ENCODE results near the gene KRTAP4-6. TPM values are rescaled to one million over a fixed set of nuclear protein-coding genes. Genes with fewer than 3 reads are reported as not detected.
"Not testable (repeated sequence)": the region's sequence is repeated elsewhere in the genome, so short reads cannot be mapped to it uniquely, and the experiment has no call there.

KRTAP4-6 gene
- total RNA-seq, 6 donors from 2014 or later, result not detected

GRCh38 chr17:41107941-41108450 is 32.3 kb downstream of the KRTAP4-6 start:
- no peak for TF ChIP-seq EP300 (IDR thresholded peaks at IDR 0.05)
- TF ChIP-seq CTCF (IDR thresholded peaks at IDR 0.05), result no peak
- TF ChIP-seq POLR2A (IDR thresholded peaks at IDR 0.05), result no peak
- TF ChIP-seq POLR2AphosphoS5 (IDR thresholded peaks at IDR 0.05), result no peak
- Histone ChIP-seq H3K36me3 (no peaks in the 10 kb centered on the region), H3K9me3 (no peaks in the 10 kb centered on the region), H3K27me3 (no peaks in the 10 kb centered on the region), H3K4me3 (no peak overlapping the region), H3K27ac (no peak overlapping the region), H3K4me1 (no peaks in the 10 kb centered on the region)
- DNase-seq, result no peak
- WGBS, 2 donors, result 79 to 83% methylated on average over 1 of the region's 1 CpG
- no peak for ATAC-seq (ENCODE audit: low FRiP score in 2 of 2)

DNA sequence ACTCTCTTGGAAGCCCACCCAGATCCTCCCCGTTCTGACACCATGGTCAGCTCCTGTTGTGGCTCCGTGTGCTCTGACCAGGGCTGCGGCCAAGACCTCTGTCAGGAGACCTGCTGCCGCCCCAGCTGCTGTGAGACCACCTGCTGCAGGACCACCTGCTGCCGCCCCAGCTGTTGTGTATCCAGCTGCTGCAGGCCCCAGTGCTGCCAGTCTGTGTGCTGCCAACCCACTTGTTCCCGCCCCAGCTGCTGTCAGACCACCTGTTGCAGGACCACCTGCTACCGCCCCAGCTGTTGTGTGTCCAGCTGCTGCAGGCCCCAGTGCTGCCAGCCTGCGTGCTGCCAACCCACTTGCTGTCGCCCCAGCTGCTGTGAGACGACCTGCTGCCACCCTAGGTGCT is 35.0 kb downstream of the KRTAP4-6 start, which contains the start of gene KRTAP4-9:
Gene KRTAP4-9 (plus strand): TSS at position 43 of the 400 bp plus-strand sequence. CDS start 0 bp downstream, at position 43.
- not testable (repeated sequence) for H3K27ac ChIP-seq; H3K4me3 ChIP-seq; H3K4me1 ChIP-seq; H3K9me3 ChIP-seq; H3K27me3 ChIP-seq; H3K36me3 ChIP-seq; ATAC-seq (ENCODE audit: low FRiP score in 2 of 2)
- DNase-seq, result peak in 1 of 2 donors; percentile 57
- WGBS, 2 donors, result 90% methylated on average over 7 of the region's 10 CpGs; no CpG with 5 or more reads in 1 of the 2 donors

DNA sequence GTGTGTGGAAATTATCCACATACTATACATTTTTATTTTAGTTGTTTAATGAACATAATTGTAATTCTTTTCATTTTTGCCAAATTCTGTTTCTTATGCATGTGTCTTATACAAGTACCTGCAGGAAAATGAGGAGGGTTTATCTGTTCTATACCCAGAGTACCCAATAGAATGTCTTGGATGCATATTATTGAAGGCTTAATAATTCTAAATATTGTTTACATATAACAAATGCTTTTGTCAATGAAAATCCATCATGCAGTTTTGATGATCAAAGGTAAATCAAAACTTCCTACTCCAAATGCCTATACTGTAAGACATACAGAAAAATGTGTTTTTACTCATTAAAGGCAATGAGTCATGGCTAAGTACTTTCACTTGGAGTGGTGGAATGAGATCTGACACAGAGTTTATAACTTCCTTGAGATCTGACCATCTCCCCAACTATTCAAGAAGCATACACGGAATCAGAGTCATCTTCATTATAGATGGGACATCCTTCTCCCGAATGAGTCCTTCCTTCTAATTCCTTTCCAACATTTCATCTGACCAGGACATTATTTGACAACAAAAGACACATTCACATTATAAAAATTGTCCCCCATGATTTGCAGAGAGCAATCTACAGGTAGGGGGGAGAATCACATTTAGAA is 35.8 kb downstream of the KRTAP4-6 start:
- WGBS, 2 donors, result 72 to 77% methylated on average over 2 of the region's 2 CpGs
- not testable (repeated sequence) for ATAC-seq (ENCODE audit: low FRiP score in 2 of 2); H3K36me3 ChIP-seq

DNA sequence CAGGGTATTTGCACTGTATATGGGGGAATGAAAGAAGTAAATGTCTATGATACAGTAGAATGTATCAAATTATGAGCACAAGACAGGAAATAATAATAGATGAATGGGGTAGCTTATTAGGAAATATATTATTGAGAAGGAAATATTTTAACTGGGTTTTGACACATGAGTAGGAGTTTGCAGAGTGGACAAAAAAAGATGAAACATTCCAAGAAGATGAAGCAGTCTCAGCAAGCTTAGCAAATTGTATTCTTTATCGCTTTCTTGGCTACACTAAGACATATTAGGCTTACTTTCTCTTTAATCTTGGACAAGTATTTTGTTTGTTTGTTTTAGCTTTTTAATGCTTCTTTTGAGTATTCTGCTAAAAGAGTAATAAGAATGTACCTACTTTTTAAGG is 36.4 kb downstream of the KRTAP4-6 start:
- WGBS, 2 donors, result 89 to 97% methylated on average over 1 of the region's 1 CpG
- Histone ChIP-seq H3K4me1 (no peaks in the 10 kb centered on the region), H3K36me3 (no peaks in the 10 kb centered on the region), H3K27ac (no peak overlapping the region), H3K9me3 (no peaks in the 10 kb centered on the region), H3K4me3 (no peak overlapping the region), H3K27me3 (no peaks in the 10 kb centered on the region)
- TF ChIP-seq POLR2AphosphoS5 (IDR thresholded peaks at IDR 0.05) (no peak), POLR2A (IDR thresholded peaks at IDR 0.05) (no peak), CTCF (IDR thresholded peaks at IDR 0.05) (no peak), EP300 (IDR thresholded peaks at IDR 0.05) (no peak)
- ATAC-seq (ENCODE audit: low FRiP score in 2 of 2) (no peak), DNase-seq (no peak)

More for the DNA sequence above, 35.8 kb downstream of the KRTAP4-6 start:
- H3K4me1 ChIP-seq, H3K27ac ChIP-seq, DNase-seq, H3K4me3 ChIP-seq, H3K9me3 ChIP-seq, H3K27me3 ChIP-seq: not testable (repeated sequence)

GRCh38 chr17:41101586-41102259 is 38.6 kb downstream of the KRTAP4-6 start, which contains the start of gene KRTAP4-16:
Gene KRTAP4-16, minus strand, starts transcription at chr17:41102209. Its CDS starts 0 bp downstream, at chr17:41102209.
- H3K27me3 ChIP-seq, result no peaks in the 10 kb centered on the region
- H3K4me3 ChIP-seq, result no peak within 1 kb of the TSS
- no peak for TF ChIP-seq POLR2A (IDR thresholded peaks at IDR 0.05)
- no peak for TF ChIP-seq CTCF (IDR thresholded peaks at IDR 0.05)
- no peak for TF ChIP-seq EP300 (IDR thresholded peaks at IDR 0.05)
- H3K27ac ChIP-seq, result no peak within 1 kb of the TSS
- no peaks in the 10 kb centered on the region for H3K9me3 ChIP-seq
- no peaks in the 10 kb centered on the region for H3K4me1 ChIP-seq
- ATAC-seq (ENCODE audit: low FRiP score in 2 of 2) (no peak), DNase-seq (peak in 1 of 2 donors; percentile 52)
- 49 to 64% methylated on average over 8 to 10 of the region's 10 CpGs for whole genome bisulfite sequencing, 2 donors
- no peaks in the 10 kb centered on the region for H3K36me3 ChIP-seq

DNA sequence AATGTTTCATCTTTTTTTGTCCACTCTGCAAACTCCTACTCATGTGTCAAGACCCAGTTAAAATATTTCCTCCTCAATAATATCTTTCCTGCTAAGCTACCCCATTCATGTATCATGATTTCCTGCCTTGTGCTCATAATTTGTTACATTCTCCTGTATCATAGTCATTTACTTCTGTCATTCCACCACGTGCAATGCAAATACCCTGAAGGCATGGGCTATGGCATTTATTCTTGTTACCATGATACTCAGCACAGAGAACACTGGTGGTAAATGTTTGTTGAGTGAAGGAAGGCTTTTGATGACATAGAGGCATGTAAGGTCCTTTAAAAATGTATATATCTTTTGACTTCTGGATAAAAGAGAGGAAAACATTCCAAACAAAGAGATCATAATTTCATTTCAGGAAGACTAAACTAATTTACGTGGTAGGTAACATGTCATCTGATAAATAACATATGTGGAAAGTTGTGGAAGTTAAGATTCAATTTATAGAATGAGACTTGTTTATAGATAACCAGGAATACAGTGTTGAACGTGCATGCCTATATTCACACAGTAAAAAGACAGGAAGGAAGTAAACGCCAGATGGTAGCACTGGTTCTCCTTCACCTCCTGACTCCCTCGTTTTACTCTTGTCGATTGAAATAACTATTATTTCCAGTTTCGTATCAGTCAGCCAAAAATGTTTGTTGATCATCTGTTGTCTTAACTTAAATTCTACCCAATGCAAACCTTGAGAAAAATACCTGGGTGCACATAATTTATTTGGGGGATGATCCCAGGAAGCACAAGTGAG is 40.5 kb downstream of the KRTAP4-6 start:
- H3K27ac ChIP-seq; H3K36me3 ChIP-seq; ATAC-seq (ENCODE audit: low FRiP score in 2 of 2); H3K4me3 ChIP-seq; H3K4me1 ChIP-seq; DNase-seq; H3K27me3 ChIP-seq; H3K9me3 ChIP-seq: not testable (repeated sequence)
- 35 to 49% methylated on average over 7 of the region's 7 CpGs for WGBS, 2 donors

Data from upper lobe of left lung (tissue), 6 donors.